Measurements from ENCODE around the gene TNFSF10. TPM values are rescaled to one million over a fixed set of nuclear protein-coding genes. Genes with fewer than 3 reads are reported as not detected.

The TNFSF10 gene
- total and polyA plus RNA-seq, 12 donors: 15.3 to 518 (median 56.9) TPM

DNA sequence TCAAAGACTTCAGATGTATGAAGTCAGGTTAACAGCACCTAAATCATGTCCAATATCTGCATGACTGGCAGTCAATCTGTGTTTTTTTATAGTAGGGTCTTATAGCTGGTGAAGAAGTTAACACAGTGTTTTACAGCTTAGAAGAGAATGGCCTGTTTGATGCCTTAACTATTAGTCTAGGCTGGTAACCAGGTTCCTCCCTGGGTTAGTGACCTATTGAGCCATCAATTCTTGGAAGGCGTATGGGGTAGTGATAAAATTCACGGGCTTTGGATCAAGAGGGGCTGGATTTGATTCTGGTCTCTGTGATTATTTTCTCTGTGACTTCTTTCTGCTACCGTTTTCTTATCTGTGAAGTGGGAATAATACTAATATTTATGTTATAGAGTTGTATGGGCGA, 16.0 kb upstream of the TNFSF10 start:
- Histone ChIP-seq H3K9me3 (replicated peaks in 1 of 3) (no peaks in the 10 kb centered on the region), H3K36me3 (replicated peaks in 1 of 2) (no peaks in the 10 kb centered on the region), H3K27ac (peak overlapping the region in 2 of 5 donors; percentile 21 to 24), H3K4me1 (replicated peaks in 1 of 2) (peaks cover 18% of the 10 kb centered on the region in 2 donors), H3K27me3 (no peaks in the 10 kb centered on the region), H3K4me3 (no peak overlapping the region)
- intact Hi-C loops (cut with DNase I): no loop called here
- no peak for DNase-seq
- WGBS, 4 donors: 83 to 88% (median 85%) methylated on average over 4 of the region's 4 CpGs
- TF ChIP-seq POLR2A (IDR thresholded peaks at IDR 0.05) (no peak), CTCF (IDR thresholded peaks at IDR 0.05) (no peak)

GRCh38 chr3:172538368-172539151, 15.3 kb upstream of the TNFSF10 start:
- Histone ChIP-seq H3K9me3 (replicated peaks in 1 of 3) (no peaks in the 10 kb centered on the region), H3K4me3 (no peak overlapping the region), H3K36me3 (replicated peaks in 1 of 2) (no peaks in the 10 kb centered on the region), H3K4me1 (replicated peaks in 1 of 2) (peaks cover 18% of the 10 kb centered on the region in 2 donors), H3K27ac (peak overlapping the region in 2 of 5 donors; percentile 3 to 24), H3K27me3 (no peaks in the 10 kb centered on the region)
- 65 to 77% (median 68%) methylated on average over 3 of the region's 3 CpGs for WGBS, 4 donors
- TF ChIP-seq CTCF (IDR thresholded peaks at IDR 0.05) (no peak), POLR2A (IDR thresholded peaks at IDR 0.05) (no peak)
- DNase-seq: no peak
- intact Hi-C loops (cut with DNase I): no loop called here

DNA sequence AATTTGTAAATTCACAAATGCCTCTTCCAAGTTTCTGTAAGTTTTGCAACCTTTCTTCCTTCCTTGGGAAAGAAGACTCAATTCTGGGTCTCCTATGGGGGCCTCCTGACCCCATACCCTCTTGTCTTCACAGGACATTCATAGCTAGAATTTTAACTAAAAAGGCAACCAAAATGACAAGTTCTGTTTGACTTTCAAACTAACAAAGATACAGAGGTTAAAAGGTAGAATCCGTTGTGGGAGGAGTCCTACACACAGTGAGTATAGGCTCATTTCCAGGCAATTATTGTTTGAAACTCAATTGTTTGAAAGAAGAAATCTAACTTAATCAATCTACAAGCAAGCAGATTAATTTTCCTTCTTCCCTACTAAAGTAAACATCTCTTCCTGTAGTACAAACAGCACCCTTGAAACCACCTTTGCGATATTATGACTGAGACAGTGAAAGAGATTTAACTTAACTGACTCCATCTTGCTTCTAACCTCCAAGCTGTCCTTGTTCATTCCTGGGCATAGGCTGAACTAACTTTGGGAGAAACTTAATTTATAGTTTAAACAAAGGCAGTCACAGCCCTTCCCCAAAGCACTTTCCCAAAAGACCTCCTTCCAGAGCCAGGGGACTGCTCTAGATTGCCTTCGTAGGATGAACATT, 14.4 kb upstream of the TNFSF10 start:
- no peak for DNase-seq
- Histone ChIP-seq H3K4me3 (no peak overlapping the region), H3K27ac (no peak overlapping the region), H3K27me3 (no peaks in the 10 kb centered on the region), H3K36me3 (replicated peaks in 1 of 2) (no peaks in the 10 kb centered on the region), H3K9me3 (replicated peaks in 1 of 3) (no peaks in the 10 kb centered on the region), H3K4me1 (replicated peaks in 1 of 2) (peaks cover 12 to 18% of the 10 kb centered on the region in 2 donors)
- intact Hi-C loops (cut with DNase I): no loop called here
- TF ChIP-seq POLR2A (IDR thresholded peaks at IDR 0.05): no peak
- no peak for TF ChIP-seq CTCF (IDR thresholded peaks at IDR 0.05)
- WGBS, 4 donors: 80 to 90% (median 86%) methylated on average over 3 of the region's 3 CpGs

DNA sequence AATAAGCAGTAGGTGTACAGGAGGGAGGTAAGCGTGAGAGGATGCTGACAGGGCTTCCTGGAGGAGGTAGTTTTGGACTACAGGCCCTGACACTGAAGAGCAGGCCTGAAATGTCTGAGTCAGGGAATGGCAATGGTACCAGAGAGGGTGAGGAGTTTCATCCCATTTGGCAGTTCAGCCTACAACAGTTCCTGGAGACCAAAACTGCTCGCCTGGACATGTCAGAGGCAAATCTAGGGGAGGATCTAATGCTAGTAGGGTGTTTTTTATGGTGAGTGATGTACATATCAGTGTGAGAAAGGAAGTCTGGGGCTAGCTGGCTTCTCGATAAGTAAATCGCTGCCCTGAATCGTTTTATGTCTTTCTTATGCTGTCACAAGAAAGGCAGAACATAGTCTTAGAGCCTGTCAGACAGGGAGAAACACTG, 13.8 kb upstream of the TNFSF10 start:
- intact Hi-C loops (cut with DNase I): no loop called here
- no peaks in the 10 kb centered on the region for H3K27me3 ChIP-seq
- no peak overlapping the region for H3K4me3 ChIP-seq
- H3K4me1 ChIP-seq (replicated peaks in 1 of 2): peaks cover 7 to 12% of the 10 kb centered on the region in 2 donors
- H3K36me3 ChIP-seq (replicated peaks in 1 of 2): no peaks in the 10 kb centered on the region
- WGBS, 4 donors: 74 to 90% (median 81%) methylated on average over 5 of the region's 5 CpGs
- H3K27ac ChIP-seq: no peak overlapping the region
- H3K9me3 ChIP-seq (replicated peaks in 1 of 3): no peaks in the 10 kb centered on the region
- TF ChIP-seq POLR2A (IDR thresholded peaks at IDR 0.05): no peak
- TF ChIP-seq CTCF (IDR thresholded peaks at IDR 0.05): no peak
- no peak for DNase-seq

Measured in adrenal gland (tissue), 12 donors.